Measurements from ENCODE around the gene ZNF75A. TPM values are rescaled to one million over a fixed set of nuclear protein-coding genes. Genes with fewer than 3 reads are reported as not detected.

ZNF75A gene
- total RNA-seq: 71.1 TPM

GRCh38 chr16:3305109-3306068 is at the start of gene ZNF75A, which contains the start of gene TIGD7:
TSS of gene ZNF75A (plus strand) at chr16:3305497. CDS start at chr16:3308429, 2,932 bp downstream.
TSS of gene TIGD7 (minus strand) at chr16:3305430. CDS start at chr16:3300614, 4,816 bp downstream.

GRCh38 chr16:3256146-3256865 is 49.0 kb upstream of the ZNF75A start, which contains the start of gene MEFV:
TSS of gene MEFV (minus strand) at chr16:3256633. CDS start at chr16:3256587, 46 bp downstream.

GRCh38 chr16:3282730-3283542 is 22.4 kb upstream of the ZNF75A start, which contains the start of gene ZNF263:
TSS of gene ZNF263 (plus strand) at chr16:3283491. CDS start at chr16:3283819, 328 bp downstream.

GRCh38 chr16:3355589-3355988 is 50.3 kb downstream of the ZNF75A start, which contains the start of gene OR2C1:
TSS of gene OR2C1 (plus strand) at chr16:3355889. CDS start at chr16:3355941, 52 bp downstream.

Other genes with a start within 250 kb of the ZNF75A start
- 1.6 TPM for gene IL32, start 239.9 kb upstream of the ZNF75A start, total RNA-seq
- not detected for gene ZSCAN10, start 206.2 kb upstream of the ZNF75A start, total RNA-seq
- gene ZNF205, start 192.9 kb upstream of the ZNF75A start, total RNA-seq: 14.4 TPM
- 10.3 TPM for gene ZNF213, start 170.5 kb upstream of the ZNF75A start, total RNA-seq
- 0.94 TPM for gene OR1F1, start 117.3 kb upstream of the ZNF75A start, total RNA-seq
- 16.3 TPM for gene ZNF200, start 70.3 kb upstream of the ZNF75A start, total RNA-seq
- 0.31 TPM for gene MEFV, start 48.9 kb upstream of the ZNF75A start, total RNA-seq
- gene ZNF263, start 22.0 kb upstream of the ZNF75A start, total RNA-seq: 55.7 TPM
- 24.1 TPM for gene TIGD7, start 67 bp upstream of the ZNF75A start, total RNA-seq
- gene OR2C1, start 50.4 kb downstream of the ZNF75A start, total RNA-seq: 0.94 TPM
- gene ZSCAN32, start 95.5 kb downstream of the ZNF75A start, total RNA-seq: 15.0 TPM
- gene ZNF174, start 95.7 kb downstream of the ZNF75A start, total RNA-seq: 12.2 TPM
- 5.0 TPM for gene ZNF597, start 138.0 kb downstream of the ZNF75A start, total RNA-seq
- 25.4 TPM for gene NAA60, start 138.2 kb downstream of the ZNF75A start, total RNA-seq
- gene C16orf90, start 190.0 kb downstream of the ZNF75A start, total RNA-seq: not detected
- 42.3 TPM for gene CLUAP1, start 195.5 kb downstream of the ZNF75A start, total RNA-seq

Data from parietal lobe (tissue), 1 donor.